GM18907 (cell line): ENCODE data around the gene MRPL20.
"Not testable (repeated sequence)": the region's sequence is repeated elsewhere in the genome, so short reads cannot be mapped to it uniquely, and the experiment has no call there.

ENCODE experiments used
- ATAC-seq: cut with Tn5 transposase; IDR thresholded peaks from one replicate; pipeline ENCODE4 v1.9.1; 2021; ENCODE audit warnings: mild to moderate bottlenecking, moderate library complexity; ENCODE audit not compliant: unreplicated experiment

MRPL20 gene

GRCh38 chr1:1427106-1427819, 20.2 kb upstream of the MRPL20 start:
- ATAC-seq, result no peak

- no peak for ATAC-seq
Observed at GRCh38 chr1:1426496-1427105, 19.5 kb upstream of the MRPL20 start.

GRCh38 chr1:1425753-1426495, 18.8 kb upstream of the MRPL20 start:
- ATAC-seq, result no peak

- no peak for ATAC-seq
Observed at GRCh38 chr1:1425426-1425752, 18.3 kb upstream of the MRPL20 start.

GRCh38 chr1:1424707-1425106, 17.6 kb upstream of the MRPL20 start:
- no peak for ATAC-seq

- ATAC-seq, result no peak
Observed at GRCh38 chr1:1423245-1423597, 16.1 kb upstream of the MRPL20 start.

- ATAC-seq, result no peak
Observed at GRCh38 chr1:1422465-1423244, 15.6 kb upstream of the MRPL20 start.

- no peak for ATAC-seq
Observed at GRCh38 chr1:1421907-1422464, 14.9 kb upstream of the MRPL20 start.

GRCh38 chr1:1421147-1421906, 14.2 kb upstream of the MRPL20 start, which contains the start of gene ANKRD65:
Gene ANKRD65, minus strand, starts transcription at chr1:1421276. Its CDS starts 271 bp downstream, at chr1:1421005.
- no peak for ATAC-seq

- no peak for ATAC-seq
Observed at GRCh38 chr1:1420654-1421141, 13.6 kb upstream of the MRPL20 start.

- no peak for ATAC-seq
Observed at GRCh38 chr1:1419813-1420653, 12.9 kb upstream of the MRPL20 start.

GRCh38 chr1:1419363-1419812, 12.3 kb upstream of the MRPL20 start:
- no peak for ATAC-seq

- no peak for ATAC-seq
Observed at GRCh38 chr1:1418464-1419362, 11.6 kb upstream of the MRPL20 start.

- ATAC-seq, result not testable (repeated sequence)
Observed at GRCh38 chr1:1417825-1418463, 10.9 kb upstream of the MRPL20 start.

GRCh38 chr1:1417396-1417795, 10.3 kb upstream of the MRPL20 start:
- not testable (repeated sequence) for ATAC-seq

- no peak for ATAC-seq
Observed at GRCh38 chr1:1415751-1416150, 8.7 kb upstream of the MRPL20 start.

GRCh38 chr1:1412311-1412902, 5.3 kb upstream of the MRPL20 start:
- ATAC-seq, result not testable (repeated sequence)
